LoVo (cell line): Measurements from ENCODE around the gene RPS6KA4.
"Not testable (repeated sequence)": the region's sequence is repeated elsewhere in the genome, so short reads cannot be mapped to it uniquely, and the experiment has no call there.

Experiments used
- DNase-seq: peaks from one replicate; pipeline ENCODE4 v3.0.0-alpha.2; 2016; ENCODE audit warnings: low spot score

RPS6KA4 gene

GRCh38 chr11:64385945-64386704, 27.2 kb downstream of the RPS6KA4 start:
- peak; percentile 14 for DNase-seq

- no peak for DNase-seq
Measured at GRCh38 chr11:64387916-64388315, 29.0 kb downstream of the RPS6KA4 start.

- DNase-seq: no peak
Measured at GRCh38 chr11:64388894-64389293, 29.9 kb downstream of the RPS6KA4 start.

- DNase-seq: no peak
Measured at GRCh38 chr11:64389851-64390250, 30.9 kb downstream of the RPS6KA4 start.

GRCh38 chr11:64390558-64390957, 31.6 kb downstream of the RPS6KA4 start:
- no peak for DNase-seq

- DNase-seq: no peak
Measured at GRCh38 chr11:64391839-64392238, 32.9 kb downstream of the RPS6KA4 start.

- DNase-seq: no peak
Measured at GRCh38 chr11:64395545-64396078, 36.6 kb downstream of the RPS6KA4 start.

- no peak for DNase-seq
Measured at GRCh38 chr11:64396079-64396591, 37.2 kb downstream of the RPS6KA4 start.

- peak; percentile 14 for DNase-seq
Measured at GRCh38 chr11:64400102-64400501, 41.1 kb downstream of the RPS6KA4 start.

GRCh38 chr11:64400667-64401066, 41.7 kb downstream of the RPS6KA4 start:
- DNase-seq: no peak

- no peak for DNase-seq
Measured at GRCh38 chr11:64401775-64402174, 42.8 kb downstream of the RPS6KA4 start.

GRCh38 chr11:64403106-64403505, 44.1 kb downstream of the RPS6KA4 start:
- DNase-seq: no peak

GRCh38 chr11:64406221-64406946, 47.4 kb downstream of the RPS6KA4 start:
- no peak for DNase-seq

GRCh38 chr11:64407221-64407620, 48.3 kb downstream of the RPS6KA4 start:
- DNase-seq: no peak

- no peak for DNase-seq
Measured at GRCh38 chr11:64407630-64408029, 48.7 kb downstream of the RPS6KA4 start.

- DNase-seq: no peak
Measured at GRCh38 chr11:64409278-64409677, 50.3 kb downstream of the RPS6KA4 start.

- DNase-seq: no peak
Measured at GRCh38 chr11:64409707-64410403, 50.9 kb downstream of the RPS6KA4 start.

- no peak for DNase-seq
Measured at GRCh38 chr11:64410404-64410734, 51.4 kb downstream of the RPS6KA4 start.

GRCh38 chr11:64413417-64413816, 54.5 kb downstream of the RPS6KA4 start:
- no peak for DNase-seq

GRCh38 chr11:64415286-64415685, 56.3 kb downstream of the RPS6KA4 start:
- no peak for DNase-seq

GRCh38 chr11:64415996-64416728, 57.2 kb downstream of the RPS6KA4 start:
- no peak for DNase-seq

- DNase-seq: not testable (repeated sequence)
Measured at GRCh38 chr11:64418233-64418632, 59.3 kb downstream of the RPS6KA4 start.
